GM21619 (cell line): ENCODE measurements around the gene CASTOR2.
"Not testable (repeated sequence)": the region's sequence is repeated elsewhere in the genome, so short reads cannot be mapped to it uniquely, and the experiment has no call there.

ENCODE experiments used
- ATAC-seq: cut with Tn5 transposase; IDR thresholded peaks from one replicate; pipeline ENCODE4 v1.9.1; 2021; ENCODE audit not compliant: unreplicated experiment

CASTOR2 gene

GRCh38 chr7:74964511-74965119, at the start of gene CASTOR2:
Gene CASTOR2 (plus strand): TSS chr7:74964705. CDS start chr7:74964986, 281 bp downstream.
- peak; percentile 87 for ATAC-seq

- ATAC-seq = not testable (repeated sequence)
These were observed 42.1 kb upstream of the CASTOR2 start for GRCh38 chr7:74922321-74922890.

GRCh38 chr7:74923644-74924043, 40.9 kb upstream of the CASTOR2 start:
- ATAC-seq = not testable (repeated sequence)

GRCh38 chr7:74926968-74927367, 37.5 kb upstream of the CASTOR2 start:
- ATAC-seq = not testable (repeated sequence)

GRCh38 chr7:74931563-74932328, 32.8 kb upstream of the CASTOR2 start:
- not testable (repeated sequence) for ATAC-seq

- ATAC-seq = not testable (repeated sequence)
These were observed 25.1 kb upstream of the CASTOR2 start for GRCh38 chr7:74939429-74939828.

GRCh38 chr7:74941302-74942069, 23.0 kb upstream of the CASTOR2 start:
- not testable (repeated sequence) for ATAC-seq

GRCh38 chr7:74943923-74944322, 20.6 kb upstream of the CASTOR2 start:
- ATAC-seq = not testable (repeated sequence)

GRCh38 chr7:74947741-74948140, 16.8 kb upstream of the CASTOR2 start:
- not testable (repeated sequence) for ATAC-seq

GRCh38 chr7:74953774-74954173, 10.7 kb upstream of the CASTOR2 start:
- ATAC-seq = not testable (repeated sequence)

- not testable (repeated sequence) for ATAC-seq
These were observed 6.2 kb upstream of the CASTOR2 start for GRCh38 chr7:74958328-74958727.

- ATAC-seq = not testable (repeated sequence)
These were observed 598 bp upstream of the CASTOR2 start for GRCh38 chr7:74963704-74964510.

- not testable (repeated sequence) for ATAC-seq
These were observed 1.8 kb downstream of the CASTOR2 start for GRCh38 chr7:74966208-74966854.

- ATAC-seq = not testable (repeated sequence)
These were observed 2.4 kb downstream of the CASTOR2 start for GRCh38 chr7:74966909-74967308.

- ATAC-seq = not testable (repeated sequence)
These were observed 6.9 kb downstream of the CASTOR2 start for GRCh38 chr7:74971431-74971830.

- not testable (repeated sequence) for ATAC-seq
These were observed 7.9 kb downstream of the CASTOR2 start for GRCh38 chr7:74972377-74972776.

GRCh38 chr7:74975959-74976358, 11.5 kb downstream of the CASTOR2 start:
- not testable (repeated sequence) for ATAC-seq

- ATAC-seq = not testable (repeated sequence)
These were observed 13.0 kb downstream of the CASTOR2 start for GRCh38 chr7:74977523-74977922.

GRCh38 chr7:74988436-74988835, 23.9 kb downstream of the CASTOR2 start:
- not testable (repeated sequence) for ATAC-seq

- ATAC-seq = no peak
These were observed 28.6 kb downstream of the CASTOR2 start for GRCh38 chr7:74993121-74993520.
